Stimulated activated CD8-positive, alpha-beta memory T cell treated with anti-CD3 and anti-CD28 coated beads, Interleukin-7, amount 100 ng/mL, for 4 hours (primary cell): ENCODE data around the gene CEMIP2.
"Not testable (repeated sequence)": the region's sequence is repeated elsewhere in the genome, so short reads cannot be mapped to it uniquely, and the experiment has no call there.

Source experiments
- DNase-seq, 2 donors: peaks; one replicate each; pipeline ENCODE4 v3.0.0-alpha.2; 2020; ENCODE audit warnings: low read depth in 2 of 2

The CEMIP2 gene, protein sequence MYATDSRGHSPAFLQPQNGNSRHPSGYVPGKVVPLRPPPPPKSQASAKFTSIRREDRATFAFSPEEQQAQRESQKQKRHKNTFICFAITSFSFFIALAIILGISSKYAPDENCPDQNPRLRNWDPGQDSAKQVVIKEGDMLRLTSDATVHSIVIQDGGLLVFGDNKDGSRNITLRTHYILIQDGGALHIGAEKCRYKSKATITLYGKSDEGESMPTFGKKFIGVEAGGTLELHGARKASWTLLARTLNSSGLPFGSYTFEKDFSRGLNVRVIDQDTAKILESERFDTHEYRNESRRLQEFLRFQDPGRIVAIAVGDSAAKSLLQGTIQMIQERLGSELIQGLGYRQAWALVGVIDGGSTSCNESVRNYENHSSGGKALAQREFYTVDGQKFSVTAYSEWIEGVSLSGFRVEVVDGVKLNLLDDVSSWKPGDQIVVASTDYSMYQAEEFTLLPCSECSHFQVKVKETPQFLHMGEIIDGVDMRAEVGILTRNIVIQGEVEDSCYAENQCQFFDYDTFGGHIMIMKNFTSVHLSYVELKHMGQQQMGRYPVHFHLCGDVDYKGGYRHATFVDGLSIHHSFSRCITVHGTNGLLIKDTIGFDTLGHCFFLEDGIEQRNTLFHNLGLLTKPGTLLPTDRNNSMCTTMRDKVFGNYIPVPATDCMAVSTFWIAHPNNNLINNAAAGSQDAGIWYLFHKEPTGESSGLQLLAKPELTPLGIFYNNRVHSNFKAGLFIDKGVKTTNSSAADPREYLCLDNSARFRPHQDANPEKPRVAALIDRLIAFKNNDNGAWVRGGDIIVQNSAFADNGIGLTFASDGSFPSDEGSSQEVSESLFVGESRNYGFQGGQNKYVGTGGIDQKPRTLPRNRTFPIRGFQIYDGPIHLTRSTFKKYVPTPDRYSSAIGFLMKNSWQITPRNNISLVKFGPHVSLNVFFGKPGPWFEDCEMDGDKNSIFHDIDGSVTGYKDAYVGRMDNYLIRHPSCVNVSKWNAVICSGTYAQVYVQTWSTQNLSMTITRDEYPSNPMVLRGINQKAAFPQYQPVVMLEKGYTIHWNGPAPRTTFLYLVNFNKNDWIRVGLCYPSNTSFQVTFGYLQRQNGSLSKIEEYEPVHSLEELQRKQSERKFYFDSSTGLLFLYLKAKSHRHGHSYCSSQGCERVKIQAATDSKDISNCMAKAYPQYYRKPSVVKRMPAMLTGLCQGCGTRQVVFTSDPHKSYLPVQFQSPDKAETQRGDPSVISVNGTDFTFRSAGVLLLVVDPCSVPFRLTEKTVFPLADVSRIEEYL (N-terminal part only)

DNA sequence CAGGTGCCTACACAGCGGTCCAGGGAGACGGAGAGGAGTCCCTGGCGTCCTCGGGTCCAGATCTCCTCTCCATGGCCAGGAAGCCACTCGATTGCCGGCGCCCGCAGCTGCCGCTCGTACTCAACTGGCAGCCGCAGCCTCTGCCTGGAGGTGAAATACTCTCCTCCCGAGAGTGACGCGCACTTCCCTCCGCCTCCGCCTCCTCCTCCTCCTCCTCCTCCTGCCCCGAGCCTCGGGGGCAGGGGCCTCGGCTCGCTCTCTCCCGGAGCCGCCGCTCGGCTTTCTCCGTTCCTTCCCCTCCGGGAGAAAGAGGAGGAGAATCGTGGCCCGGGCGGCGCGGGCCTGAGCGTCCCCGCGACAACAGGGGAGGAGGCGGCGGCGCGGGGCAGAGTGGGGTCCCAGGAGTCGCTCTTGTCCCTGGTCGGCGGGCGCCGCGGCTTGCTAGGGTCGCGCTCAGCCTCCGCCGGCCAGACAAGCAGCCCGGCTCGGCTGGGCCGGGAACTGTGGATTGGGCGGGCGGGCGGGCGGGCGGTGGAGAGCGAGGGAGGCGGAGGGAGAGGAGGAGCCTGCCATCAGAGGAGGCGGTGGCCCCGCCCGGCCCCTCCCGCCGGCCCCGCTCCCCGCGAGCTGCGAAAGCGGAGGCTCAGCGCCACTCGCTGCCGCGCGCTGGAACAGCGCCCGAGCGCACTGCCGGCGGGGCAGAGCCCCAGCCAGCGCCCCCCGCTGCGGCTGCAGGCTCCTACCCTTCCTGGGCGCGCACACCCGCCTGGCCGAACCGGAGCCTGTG, at the start of gene CEMIP2:
TSS of gene CEMIP2 (minus strand) at position 126 of the 787 bp plus-strand sequence. CDS start 18,140 bp downstream, outside the sequence.
- peak; percentile 86 to 87 for DNase-seq

DNA sequence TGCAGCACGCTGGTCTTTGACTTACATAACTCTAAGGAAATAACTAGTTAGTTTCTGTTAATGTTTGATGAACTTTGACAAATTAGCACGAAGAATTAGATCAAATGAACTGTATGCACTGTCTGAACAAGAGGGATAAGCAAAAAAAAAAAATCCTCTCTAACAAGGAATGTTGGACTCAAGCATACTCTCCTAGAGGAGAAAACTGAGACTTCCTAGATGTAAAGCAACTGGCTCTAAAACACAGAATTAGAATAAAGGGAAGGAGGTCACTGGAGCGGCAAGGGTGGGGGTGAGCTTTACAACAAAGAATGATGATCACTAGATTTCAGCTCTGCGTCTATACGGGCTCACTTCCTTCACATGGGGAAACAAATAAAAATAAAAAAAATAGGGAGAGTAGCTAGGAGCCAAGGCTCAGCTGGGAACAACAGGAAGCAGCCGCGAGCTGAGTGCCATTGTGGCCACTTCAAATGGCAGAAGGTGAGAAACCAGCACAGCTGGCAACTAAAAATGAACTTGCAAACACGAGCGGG, 48.7 kb upstream of the CEMIP2 start:
- no peak for DNase-seq

DNA sequence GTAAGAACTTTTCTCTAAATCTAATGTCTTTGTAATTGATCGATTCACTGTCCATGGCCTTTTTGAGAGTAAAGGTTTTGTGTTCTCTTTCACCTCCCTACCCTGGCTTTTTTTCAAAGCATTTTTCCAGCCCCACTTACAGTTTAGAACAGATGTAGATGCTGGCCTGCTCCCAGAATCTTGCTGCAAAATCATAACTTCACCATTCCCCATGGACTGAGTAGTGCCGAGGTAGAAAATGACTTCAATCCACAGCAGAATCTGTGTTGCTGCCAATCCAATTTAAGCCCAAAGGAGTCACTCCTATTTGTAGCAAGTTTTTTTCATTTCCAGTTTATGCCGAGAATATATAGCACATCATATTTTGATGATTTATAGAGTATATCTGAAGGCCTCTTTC, 46.5 kb upstream of the CEMIP2 start:
- DNase-seq: no peak

DNA sequence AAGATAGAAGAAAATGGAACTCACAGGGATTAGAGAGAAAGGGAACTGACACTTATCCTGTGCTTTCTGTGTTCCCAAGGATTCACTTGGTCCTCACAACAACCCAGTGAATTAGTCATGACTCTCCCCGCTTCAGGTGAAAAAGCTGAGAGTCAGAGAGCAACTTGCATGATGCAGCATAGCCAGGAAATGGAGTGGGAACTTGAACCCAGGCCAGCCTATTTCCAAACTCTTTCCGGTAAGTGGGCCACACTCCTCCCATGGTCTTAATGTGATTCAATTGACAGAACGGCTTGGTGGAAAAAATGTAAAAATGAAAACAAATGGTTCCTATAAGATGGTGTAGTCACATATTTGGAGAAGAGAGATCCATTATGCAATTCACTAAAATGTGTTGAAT, 45.9 kb upstream of the CEMIP2 start:
- no peak for DNase-seq

DNA sequence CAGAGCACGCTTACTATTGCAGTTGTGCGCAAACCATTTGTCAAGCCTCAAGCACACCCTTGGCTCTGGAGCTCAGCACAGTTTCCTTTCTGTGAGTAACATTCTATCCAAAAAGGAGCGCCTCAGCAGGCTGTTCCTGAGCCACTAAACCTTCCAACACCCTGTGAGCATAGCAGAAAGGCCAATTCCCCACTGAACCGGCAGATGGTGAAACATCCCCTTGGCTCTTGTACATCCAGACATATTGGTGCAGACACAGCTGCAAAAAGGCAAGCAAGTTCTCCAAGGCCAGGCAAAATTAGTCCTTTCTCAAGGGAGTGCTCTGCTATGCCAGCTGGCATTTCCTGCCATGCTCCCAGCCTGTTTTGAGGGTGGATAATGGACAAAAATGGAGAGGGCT, 44.1 kb upstream of the CEMIP2 start:
- DNase-seq: no peak

DNA sequence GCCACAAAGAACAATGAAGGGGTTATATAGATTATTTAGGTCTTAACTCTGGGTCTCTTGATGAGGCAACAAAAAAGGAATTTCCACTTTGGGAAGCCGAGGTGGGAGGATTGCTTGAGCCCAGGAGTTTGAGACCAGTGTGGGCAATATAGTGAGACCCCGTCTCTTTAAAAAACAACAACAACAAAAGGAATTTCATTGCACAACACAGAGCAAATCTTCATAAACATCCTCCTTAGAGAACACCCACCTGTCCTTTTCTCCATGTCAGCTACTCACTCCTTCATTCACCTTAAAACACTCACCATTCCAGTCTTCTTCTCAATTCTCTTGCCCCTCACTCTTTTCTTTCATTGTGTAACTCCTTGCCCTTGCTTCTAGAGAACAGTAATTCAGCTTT, 39.8 kb upstream of the CEMIP2 start:
- no peak for DNase-seq

DNA sequence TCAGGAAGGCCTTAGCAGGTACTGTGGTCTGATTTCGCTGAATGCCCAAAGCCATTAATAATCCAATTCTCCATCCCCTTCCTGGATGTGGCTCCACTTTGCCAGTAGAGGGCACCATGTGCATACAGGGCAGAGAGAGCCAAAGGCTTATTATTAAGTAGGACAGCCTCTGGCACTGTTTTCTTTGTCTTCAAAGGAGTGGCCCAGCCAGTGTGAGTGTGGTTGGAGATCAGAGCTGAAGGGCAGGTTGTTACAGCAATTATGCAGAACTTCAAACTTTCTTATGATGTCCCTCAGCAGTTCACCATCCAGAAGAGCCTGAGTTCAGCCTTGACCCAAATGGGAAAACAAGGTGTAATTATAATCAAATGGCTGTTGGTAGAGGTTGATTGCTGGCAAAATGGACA, 38.6 kb upstream of the CEMIP2 start:
- peak; percentile 30 to 50 for DNase-seq

DNA sequence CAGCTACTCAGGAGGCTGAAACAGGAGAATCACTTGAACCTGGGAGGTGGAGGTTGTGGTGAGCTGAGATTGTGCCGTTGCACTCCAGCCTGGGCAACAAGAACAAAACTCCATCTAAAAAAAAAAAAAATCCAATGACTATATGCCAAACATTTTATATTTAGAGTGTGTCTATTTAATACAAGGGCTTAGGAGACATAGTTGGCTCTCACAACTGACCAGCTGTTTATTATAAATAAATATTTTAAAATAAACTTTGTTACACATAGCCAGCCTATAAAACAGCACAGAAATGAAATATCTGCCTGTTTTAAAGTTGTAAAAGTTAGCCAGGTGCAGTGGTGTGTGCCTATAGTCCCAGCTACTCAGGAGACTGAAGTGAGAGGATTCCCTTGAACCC, 36.8 kb upstream of the CEMIP2 start:
- DNase-seq: not testable (repeated sequence)

DNA sequence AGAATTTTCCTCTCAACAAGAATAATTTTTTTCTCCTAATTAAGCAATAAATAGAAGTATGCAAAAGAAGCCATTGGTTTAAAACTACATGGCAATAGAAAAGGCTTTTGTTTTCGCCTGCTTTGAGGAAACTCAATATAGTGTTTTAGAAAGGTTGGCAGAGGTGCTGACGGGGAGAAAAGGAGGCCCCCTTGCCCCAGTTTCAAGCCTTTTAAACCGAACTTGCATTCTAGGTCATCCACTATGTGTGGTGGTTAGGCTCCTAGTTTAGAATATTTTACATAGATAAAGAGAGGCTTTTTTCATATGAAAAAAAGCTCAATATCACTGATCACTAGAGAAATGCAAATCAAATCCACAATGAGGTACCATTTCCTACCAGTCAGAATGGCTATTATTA, 33.5 kb upstream of the CEMIP2 start:
- DNase-seq: no peak

DNA sequence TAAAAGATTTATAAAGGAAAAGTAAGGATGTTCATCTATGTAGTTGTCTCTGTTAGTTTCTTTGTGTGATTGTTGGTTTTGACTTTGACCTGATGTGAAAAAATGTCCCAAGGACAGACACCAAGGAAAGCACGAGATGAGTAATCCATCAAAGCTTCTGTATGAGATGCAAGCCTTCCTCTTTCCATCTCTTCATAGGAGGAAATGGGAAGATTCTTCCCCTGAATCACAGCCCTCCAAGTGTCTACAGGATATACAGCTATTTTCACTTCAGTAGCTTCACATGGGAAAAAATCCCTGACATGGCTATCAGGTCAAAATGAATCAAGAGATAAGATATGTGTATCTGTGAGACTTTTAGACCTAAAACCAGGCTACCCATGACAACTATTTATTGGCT, 29.0 kb upstream of the CEMIP2 start:
- no peak for DNase-seq

DNA sequence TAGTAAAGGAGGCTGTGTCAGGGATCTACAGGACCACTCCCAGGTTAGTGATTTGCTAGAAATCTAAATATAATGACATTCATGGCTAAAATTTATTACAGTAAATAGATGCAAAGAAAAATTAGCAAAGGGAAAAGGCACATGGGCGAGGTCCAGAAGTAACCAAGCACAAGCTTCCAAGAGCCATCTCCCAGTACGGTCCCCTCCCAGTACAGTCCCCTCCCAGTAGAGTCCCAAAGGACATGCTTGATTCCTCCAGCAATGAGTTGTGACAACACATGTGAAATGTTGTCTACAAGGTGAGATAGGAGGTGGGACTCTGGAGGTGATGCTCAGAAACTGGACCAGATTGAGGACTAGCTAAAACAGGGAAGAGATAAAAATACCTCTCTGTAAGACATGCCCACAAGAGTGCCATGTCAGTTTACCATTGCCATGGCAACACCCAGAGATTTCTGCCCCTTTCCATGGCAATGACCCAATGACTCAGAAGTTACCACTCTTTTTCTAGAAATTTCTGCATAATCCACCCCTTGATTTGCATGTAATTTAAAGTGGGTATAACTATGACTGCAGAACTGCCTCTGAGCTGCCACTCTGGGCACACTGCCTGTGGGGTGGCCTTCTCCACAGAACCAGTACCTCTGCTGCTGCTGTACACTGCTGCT, 27.9 kb upstream of the CEMIP2 start:
- no peak for DNase-seq

DNA sequence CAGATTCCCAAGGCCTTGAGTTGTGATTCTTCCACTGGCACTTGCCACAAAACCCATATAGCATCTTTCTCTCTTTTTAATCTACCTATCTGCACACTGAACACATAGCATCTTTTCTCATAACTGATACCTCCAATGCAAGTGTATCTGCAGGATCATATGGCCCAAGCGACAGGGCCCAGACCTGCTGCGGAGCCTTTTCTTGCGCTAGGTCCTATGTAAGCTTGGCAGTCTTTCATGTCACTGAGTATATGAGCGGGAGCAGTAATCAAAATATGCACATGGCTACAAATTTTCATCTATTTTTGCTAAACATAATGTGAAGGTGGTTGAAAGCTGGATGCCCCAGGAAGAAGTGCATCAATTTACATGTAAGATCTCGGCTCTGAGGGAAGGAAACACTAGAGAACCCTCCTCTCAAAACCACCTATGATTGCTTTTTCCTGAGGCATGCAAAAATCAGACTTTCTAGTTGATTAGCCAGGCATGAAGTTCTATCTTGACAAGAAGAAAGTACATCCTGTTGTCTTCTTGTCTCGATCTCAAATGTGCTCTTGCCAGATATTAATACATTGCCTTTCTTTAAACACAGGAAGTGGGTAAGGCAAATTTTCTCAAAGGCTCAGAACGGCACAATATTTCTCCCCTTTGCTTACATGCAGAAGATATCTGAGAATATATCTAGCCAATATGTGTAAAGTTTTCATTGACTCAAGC, 26.9 kb upstream of the CEMIP2 start:
- DNase-seq: no peak

DNA sequence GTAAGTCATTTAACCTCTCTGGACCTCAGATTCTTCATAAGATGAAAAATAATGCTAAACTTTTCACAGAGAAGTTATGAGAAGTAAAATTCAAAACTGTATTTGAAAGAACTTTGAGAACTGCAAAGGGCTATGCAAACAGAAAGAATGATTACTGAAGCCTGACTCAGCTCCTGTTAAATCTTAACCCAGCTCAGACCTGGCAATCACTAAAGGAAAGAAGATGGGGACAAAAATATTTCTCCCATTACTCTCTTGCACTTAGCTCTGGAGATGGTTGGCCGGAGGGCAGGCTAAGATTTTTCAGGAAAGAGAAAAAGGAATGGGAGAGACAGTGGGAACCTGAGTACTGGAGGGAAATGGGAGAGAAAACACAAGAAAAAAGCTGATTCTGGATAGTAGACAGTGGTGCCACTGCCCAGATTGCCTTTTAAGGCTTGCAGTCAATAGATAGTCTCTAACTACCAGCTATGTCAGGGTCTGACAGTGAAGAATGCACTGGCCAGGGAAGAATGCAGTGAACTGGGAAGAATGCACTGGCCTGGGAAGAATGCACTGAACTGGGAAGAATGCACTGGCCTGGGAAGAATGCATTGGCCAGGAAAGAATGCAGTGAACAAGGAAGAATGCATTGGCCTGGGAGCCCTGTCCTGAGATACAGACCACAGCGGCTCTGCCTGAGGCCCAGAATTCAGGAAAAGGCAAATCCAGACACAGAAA, 25.2 kb upstream of the CEMIP2 start:
- no peak for DNase-seq

DNA sequence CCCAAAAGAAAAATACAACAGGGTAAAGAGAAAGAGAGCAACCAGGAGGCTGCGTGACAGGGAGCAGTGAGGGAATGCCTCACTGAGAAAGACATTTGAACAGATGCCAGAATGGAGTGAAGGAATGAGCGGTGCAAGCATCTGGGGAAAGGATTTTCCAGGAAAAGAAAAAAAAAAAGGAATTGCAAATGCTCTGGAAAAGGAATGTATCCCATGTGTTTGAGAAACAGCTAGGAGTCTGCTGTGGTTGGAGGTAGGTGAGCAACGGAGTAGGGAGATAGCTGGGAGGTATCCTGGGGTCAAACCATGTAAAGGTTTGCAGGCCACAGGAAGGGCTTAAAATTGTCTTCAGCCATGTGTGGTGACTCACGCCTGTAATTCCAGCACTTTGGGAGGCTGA, 23.6 kb upstream of the CEMIP2 start:
- DNase-seq: no peak

DNA sequence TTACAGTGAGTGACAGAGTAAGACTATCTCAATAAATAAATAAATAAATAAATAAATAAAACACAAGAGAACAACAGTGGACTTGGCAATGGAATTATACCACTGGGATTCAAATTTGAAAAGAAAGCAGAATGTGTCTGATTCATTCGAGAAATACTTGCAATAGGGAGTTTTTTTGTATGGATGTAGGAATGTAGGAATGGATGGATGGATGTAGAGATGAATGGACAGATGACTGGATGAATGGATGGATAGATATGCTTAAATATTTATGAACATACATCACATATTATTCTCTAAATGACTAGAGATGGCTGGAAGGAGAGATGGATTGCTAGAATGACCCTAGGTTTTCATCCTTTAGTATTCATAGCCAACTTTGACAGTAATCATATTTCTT, 22.0 kb upstream of the CEMIP2 start:
- no peak for DNase-seq

DNA sequence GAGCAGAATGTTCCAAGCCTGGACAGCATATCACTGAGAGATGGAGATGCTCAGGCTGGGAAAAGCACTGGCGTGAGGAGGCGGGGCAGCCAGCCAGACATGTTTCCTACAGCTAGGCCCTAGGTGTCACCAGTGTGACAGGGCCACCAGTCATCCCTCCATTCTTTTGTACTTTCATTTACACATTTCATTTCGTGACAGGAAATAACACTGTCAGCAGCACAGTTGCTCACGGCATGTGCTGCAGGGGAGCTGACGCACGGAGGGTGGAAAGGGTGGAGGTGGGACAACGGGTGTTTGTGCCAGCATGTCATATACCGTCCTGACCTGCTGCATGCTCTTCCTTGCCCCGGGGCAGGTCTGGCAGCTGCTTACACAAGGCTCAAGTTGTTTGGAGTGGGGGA, 14.8 kb upstream of the CEMIP2 start:
- peak; percentile 84 for DNase-seq

DNA sequence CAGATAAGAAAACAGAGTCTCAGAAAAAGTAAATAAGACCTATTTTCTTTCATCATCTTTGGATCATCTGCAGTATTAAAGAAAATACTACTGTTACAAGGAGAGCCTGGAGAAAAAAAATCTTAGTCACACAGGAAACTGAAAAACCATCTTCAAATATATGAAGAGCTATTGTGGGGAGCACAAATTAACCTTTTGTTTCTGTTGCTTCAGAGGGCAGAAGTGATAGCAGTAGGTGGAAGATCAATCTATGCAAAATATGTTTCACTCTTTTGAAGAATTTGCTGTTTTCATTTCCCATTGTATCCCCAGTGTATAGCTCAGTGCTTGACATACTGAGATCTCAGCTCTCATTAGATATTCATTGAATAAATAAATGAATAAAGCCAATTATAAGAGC, 13.1 kb upstream of the CEMIP2 start:
- DNase-seq: no peak

DNA sequence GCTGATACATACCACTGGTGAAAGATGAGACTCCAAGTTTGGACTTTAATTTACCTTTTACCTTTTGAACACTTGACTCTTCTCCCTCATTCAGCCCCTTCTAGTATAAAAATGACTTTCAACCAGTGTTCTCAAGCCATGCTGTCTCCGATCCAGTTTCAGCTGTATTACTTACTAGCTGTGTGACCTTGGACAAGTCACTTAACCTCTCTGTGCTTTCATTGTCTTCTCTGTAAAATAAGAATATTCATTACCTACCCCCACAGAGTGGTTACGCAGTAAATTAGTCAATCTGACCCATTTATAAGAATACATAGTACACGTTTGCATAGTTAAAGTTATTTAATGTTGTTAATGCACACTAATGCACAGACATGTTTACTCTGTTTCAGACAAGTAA, 12.6 kb upstream of the CEMIP2 start:
- DNase-seq: no peak

DNA sequence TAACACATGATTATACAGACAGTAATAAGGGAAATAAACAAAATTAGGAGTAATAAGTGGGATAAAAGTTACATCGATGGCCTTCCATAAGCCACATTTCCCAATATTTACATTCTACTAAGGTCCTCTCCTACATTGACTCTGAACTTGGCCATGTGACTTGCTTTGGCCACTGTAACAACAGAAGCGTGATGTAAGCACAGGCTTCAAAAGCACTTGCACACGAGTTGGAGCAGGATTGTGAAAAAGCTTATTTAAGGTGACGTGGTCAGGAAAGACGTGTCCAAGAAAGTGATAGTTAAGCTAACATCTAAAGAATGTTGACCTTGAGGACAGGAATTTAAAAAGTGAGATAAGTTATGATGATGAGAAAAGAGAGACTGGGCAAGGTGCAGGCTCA, 9.8 kb upstream of the CEMIP2 start:
- no peak for DNase-seq
